Measurements from ENCODE around the gene HEMGN. TPM values are rescaled to one million over a fixed set of nuclear protein-coding genes. Genes with fewer than 3 reads are reported as not detected.

Gene HEMGN
- total and polyA plus RNA-seq, 2 experiments from 2014 or later: not detected

- Histone ChIP-seq H3F3A (replicated peaks; ENCODE audit: low read depth) (no peaks in the 10 kb centered on the region), H3K36me3 (ENCODE audit: insufficient read depth) (no peaks in the 10 kb centered on the region), H4K20me1 (replicated peaks; ENCODE audit: insufficient read depth) (peaks cover 33% of the 10 kb centered on the region), H3K4me2 (peak within 1 kb of the TSS; percentile 87), H3K4me3 (peak within 1 kb of the TSS; percentile 93), H3K4me1 (ENCODE audit: insufficient read depth) (peaks cover 20% of the 10 kb centered on the region; the same call in 1 of the 2 replicates), H3K79me2 (replicated peaks; ENCODE audit: insufficient read depth) (peaks cover 29% of the 10 kb centered on the region), H3K9me2 (ENCODE audit: insufficient read depth) (no peaks in the 10 kb centered on the region), H2AFZ (peak within 1 kb of the TSS; percentile 91), H3K27me3 (ENCODE audit: insufficient read depth) (peaks cover 78% of the 10 kb centered on the region), H3K27ac (ENCODE audit: low read depth) (no peak within 1 kb of the TSS)
- Mint-ChIP-seq H3K27ac (no peak within 1 kb of the TSS), H3K9me3 (peaks cover 3% of the 10 kb centered on the region; the same call in 1 of the 3 replicates), H3K36me3 (ENCODE audit: low read depth) (peaks cover 8% of the 10 kb centered on the region; the same call in 1 of the 3 replicates), H3K4me3 (peak within 1 kb of the TSS; percentile 72), H3K27me3 (ENCODE audit: insufficient read depth, low read depth, poor library complexity) (peaks cover 62% of the 10 kb centered on the region), H3K4me1 (peaks cover 15% of the 10 kb centered on the region)
- no peak; the same call in 1 of the 2 replicates for TF ChIP-seq CREB1 (CRISPR knock-in tag; IDR thresholded peaks at IDR 0.05; ENCODE audit: low read depth)
- TF ChIP-seq CTCF (conservative IDR thresholded peaks at IDR 0.05; ENCODE audit: low read depth in 2 of 2): peak; percentile 37 to 69
- no peak for TF ChIP-seq ZNF462 (CRISPR knock-in tag; IDR thresholded peaks at IDR 0.05)
- no peak for TF ChIP-seq ZNF114 (CRISPR knock-in tag; IDR thresholded peaks at IDR 0.05)
- TF ChIP-seq POLR2AphosphoS5 (IDR thresholded peaks at IDR 0.05; ENCODE audit: low read depth): peak; percentile 44; the same call in 1 of the 2 replicates
- TF ChIP-seq STAT1 (IDR thresholded peaks at IDR 0.05; ENCODE audit: unreplicated experiment): no peak
- peak; percentile 49 for TF ChIP-seq EZH2 (IDR thresholded peaks at IDR 0.05; ENCODE audit: low read depth, unreplicated experiment)
- TF ChIP-seq ETS1 (IDR thresholded peaks at IDR 0.05): no peak
- no peak for TF ChIP-seq ZNF331 (CRISPR knock-in tag; IDR thresholded peaks at IDR 0.05; ENCODE audit: low read depth)
- peak; percentile 83 for ATAC-seq
- peak; percentile 85 for DNase-seq (ENCODE audit: low spot score)
Observed at GRCh38 chr9:97982683-97983588, 45.0 kb upstream of the HEMGN start, which contains the start of gene ANP32B. Gene ANP32B (plus strand): TSS chr9:97983341. CDS start chr9:97983556, 215 bp downstream.
